HG03521 (cell line): ENCODE results near the gene NCF4.

Experiments used
- ATAC-seq: cut with Tn5 transposase; IDR thresholded peaks from one replicate; pipeline ENCODE4 v1.9.1; 2021; ENCODE audit warnings: mild to moderate bottlenecking, moderate library complexity; ENCODE audit not compliant: unreplicated experiment

The NCF4 gene

GRCh38 chr22:36918586-36919284 is 57.9 kb downstream of the NCF4 start:
- no peak for ATAC-seq

- ATAC-seq: no peak
Measured at GRCh38 chr22:36921309-36922104, 60.7 kb downstream of the NCF4 start.

DNA sequence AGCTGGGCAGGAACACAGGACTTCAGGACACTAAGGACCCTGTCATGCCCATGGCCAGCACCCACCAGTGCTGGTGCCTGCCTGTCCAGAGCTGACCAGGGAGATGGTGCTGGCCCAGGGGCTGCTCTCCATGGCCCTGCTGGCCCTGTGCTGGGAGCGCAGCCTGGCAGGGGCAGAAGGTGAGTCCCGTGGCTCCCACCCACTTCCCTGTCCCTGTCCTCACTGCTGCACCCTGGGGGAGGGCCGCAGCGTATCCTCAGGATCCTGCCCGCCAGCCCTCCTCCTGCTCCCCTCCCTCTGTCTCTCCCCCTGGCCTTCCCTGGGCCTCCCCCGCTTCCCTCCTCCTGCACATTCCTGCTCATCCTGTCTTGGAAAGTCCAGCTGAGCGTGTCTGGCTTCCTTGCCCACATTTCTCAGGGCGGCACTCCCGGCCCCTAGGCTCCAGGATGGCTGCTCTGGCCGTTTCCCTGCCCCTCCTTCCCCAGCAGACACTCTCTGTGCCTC is 61.4 kb downstream of the NCF4 start:
- ATAC-seq: no peak

DNA sequence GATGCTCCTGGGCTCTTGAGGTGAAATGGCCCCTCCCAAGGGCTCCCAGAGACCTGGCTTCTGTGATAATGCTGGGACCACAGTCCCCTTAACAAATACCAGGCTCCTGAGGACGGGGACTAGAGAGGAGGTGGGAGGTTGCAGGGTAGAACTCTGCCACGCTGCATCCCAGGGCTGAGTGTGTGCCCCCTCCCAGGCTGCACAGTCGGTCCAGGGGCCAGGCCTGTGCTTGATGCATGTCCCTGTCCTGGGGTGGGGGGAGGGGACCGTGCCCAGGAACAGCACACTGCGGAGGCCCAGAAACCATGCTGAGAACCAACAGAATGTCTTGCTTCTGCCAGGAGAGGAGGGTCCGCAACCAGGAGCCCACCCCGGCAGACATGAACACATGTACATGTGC is 61.9 kb downstream of the NCF4 start:
- no peak for ATAC-seq

DNA sequence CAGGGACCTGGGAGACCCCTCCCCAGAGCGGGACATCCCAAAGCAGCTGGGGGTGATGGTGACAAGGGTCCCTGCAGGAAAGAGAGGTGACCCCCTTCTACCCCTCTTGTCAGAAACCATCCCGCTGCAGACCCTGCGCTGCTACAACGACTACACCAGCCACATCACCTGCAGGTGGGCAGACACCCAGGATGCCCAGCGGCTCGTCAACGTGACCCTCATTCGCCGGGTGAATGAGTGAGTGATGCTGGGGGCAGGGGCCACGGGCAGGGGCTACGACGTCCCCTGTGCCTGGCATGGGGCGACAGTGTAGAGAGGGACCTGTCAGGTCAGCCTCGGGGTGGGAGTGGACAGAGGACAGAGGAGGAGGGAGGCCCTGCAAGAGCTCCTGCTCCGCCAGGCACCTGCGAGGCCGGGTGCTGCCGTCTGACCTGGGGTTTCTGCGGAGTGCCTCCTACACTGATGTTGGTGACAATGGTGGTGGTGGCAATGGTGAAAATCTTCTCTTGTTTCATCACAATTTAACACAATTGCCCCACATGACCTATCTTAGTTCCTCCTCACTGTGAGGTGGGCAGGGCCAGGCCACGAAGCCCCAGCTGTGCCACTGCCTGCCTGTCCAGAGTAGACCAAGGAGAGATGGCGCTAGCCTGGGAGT is 62.5 kb downstream of the NCF4 start:
- no peak for ATAC-seq

- no peak for ATAC-seq
Measured at GRCh38 chr22:36924151-36924698, 63.4 kb downstream of the NCF4 start.

DNA sequence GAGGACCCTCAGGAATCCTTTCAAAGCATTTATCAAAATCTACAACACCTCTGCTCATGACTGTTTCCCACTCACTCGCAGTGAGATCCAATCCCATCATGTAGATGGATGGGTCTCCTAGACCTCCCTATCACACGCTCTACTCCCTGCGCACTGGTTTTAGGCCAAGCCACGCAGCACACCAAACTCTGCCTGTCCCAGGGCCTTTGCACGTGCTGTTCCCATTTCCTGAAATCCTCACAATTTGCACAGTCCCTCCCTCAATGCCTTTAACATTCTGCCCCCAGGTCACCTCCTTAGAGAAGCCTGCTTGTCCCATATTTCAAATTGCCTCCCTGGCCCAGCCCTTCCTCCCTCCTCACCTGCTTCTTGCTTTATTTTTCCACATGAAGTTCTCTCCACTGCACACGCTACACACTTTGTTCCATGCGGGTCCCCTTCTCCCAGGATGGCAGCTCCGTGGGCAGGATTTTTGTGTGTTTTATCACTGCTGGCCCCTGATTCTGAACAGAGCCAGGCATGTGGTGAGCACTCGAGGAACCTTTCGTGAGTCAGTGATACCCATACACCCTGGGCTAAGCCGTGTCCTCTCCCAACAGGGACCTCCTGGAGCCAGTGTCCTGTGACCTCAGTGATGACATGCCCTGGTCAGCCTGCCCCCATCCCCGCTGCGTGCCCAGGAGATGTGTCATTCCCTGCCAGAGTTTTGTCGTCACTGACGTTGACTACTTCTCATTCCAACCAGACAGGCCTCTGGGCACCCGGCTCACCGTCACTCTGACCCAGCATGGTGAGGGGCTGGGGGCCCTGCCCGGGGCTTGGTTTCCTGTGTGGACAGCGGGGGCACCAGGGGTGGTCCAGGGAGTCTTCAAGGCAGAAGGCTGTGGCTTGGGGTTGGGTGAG is 64.8 kb downstream of the NCF4 start:
- ATAC-seq: no peak

GRCh38 chr22:36926309-36926708 is 65.5 kb downstream of the NCF4 start:
- ATAC-seq: no peak

GRCh38 chr22:36926721-36927435 is 66.1 kb downstream of the NCF4 start:
- ATAC-seq: no peak
